ENCODE data around the gene SCO2. TPM values are rescaled to one million over a fixed set of nuclear protein-coding genes. Genes with fewer than 3 reads are reported as not detected.

SCO2 gene
- total RNA-seq, 3 donors from 2014 or later (not counting 1 experiment from before 2014, with no cell fraction given): 2.8 to 13.5 (median 8.4) TPM

GRCh38 chr22:50530877-50531545 is 5.6 kb upstream of the SCO2 start:
- H3K9me3 ChIP-seq (ENCODE audit: control insufficient read depth, insufficient read depth, low read length): no peaks in the 10 kb centered on the region
- H3K4me3 ChIP-seq (ENCODE audit: low read length): peak overlapping the region; percentile 80
- Mint-ChIP-seq H3K27ac (peak overlapping the region; percentile 94 to 96), H3K4me1 (peaks cover 24 to 40% of the 10 kb centered on the region in 2 donors), H3K4me3 (peak overlapping the region; percentile 94), H3K27me3 (ENCODE audit: low read depth in 2 of 2) (peaks cover 0 to 13% of the 10 kb centered on the region in 2 donors), H3K9me3 (no peaks in the 10 kb centered on the region), H3K36me3 (no peaks in the 10 kb centered on the region)
- under 1% methylated on average over 53 of the region's 53 CpGs for WGBS (ENCODE audit: insufficient coverage)
- H3K27ac ChIP-seq (ENCODE audit: low read length): peak overlapping the region; percentile 95
- H3K27me3 ChIP-seq (ENCODE audit: control insufficient read depth, insufficient read depth, low read length): no peaks in the 10 kb centered on the region
- ATAC-seq (peak; percentile 57 to 73 (median 60)), DNase-seq (peak; percentile 77 to 87)
- peaks cover 64% of the 10 kb centered on the region for H3K4me1 ChIP-seq (ENCODE audit: control insufficient read depth, insufficient read depth, low read length)
- TF ChIP-seq, protein P1, sequence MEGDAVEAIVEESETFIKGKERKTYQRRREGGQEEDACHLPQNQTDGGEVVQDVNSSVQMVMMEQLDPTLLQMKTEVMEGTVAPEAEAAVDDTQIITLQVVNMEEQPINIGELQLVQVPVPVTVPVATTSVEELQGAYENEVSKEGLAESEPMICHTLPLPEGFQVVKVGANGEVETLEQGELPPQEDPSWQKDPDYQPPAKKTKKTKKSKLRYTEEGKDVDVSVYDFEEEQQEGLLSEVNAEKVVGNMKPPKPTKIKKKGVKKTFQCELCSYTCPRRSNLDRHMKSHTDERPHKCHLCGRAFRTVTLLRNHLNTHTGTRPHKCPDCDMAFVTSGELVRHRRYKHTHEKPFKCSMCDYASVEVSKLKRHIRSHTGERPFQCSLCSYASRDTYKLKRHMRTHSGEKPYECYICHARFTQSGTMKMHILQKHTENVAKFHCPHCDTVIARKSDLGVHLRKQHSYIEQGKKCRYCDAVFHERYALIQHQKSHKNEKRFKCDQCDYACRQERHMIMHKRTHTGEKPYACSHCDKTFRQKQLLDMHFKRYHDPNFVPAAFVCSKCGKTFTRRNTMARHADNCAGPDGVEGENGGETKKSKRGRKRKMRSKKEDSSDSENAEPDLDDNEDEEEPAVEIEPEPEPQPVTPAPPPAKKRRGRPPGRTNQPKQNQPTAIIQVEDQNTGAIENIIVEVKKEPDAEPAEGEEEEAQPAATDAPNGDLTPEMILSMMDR (IDR thresholded peaks at IDR 0.05): no peak
- intact Hi-C loops (cut with micrococcal nuclease): loop anchor here (1.0 to 2.0 kb wide), 2 partner anchors 8 to 14 kb away; partner anchors contain the start of gene KLHDC7B
- H3K36me3 ChIP-seq (ENCODE audit: control insufficient read depth, insufficient read depth, low read length): no peaks in the 10 kb centered on the region

DNA sequence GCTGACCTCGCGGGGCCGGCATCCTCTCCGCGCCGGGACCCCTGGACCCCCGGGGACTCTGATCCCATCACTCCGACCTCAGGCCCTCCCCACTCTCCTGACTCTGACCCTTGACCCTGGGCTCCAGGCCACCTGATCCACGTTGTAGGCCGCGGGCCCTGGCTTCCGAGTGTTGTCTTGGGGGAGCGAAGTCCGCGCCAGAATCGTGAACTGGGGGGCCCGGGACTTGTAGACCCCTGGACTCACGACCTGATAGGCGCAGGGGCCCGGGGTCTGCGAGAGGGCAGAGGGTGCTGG is 5.1 kb upstream of the SCO2 start:
- Mint-ChIP-seq H3K27ac (peak overlapping the region; percentile 94 to 96), H3K4me1 (peaks cover 24 to 40% of the 10 kb centered on the region in 2 donors), H3K27me3 (ENCODE audit: low read depth in 2 of 2) (peaks cover 0 to 13% of the 10 kb centered on the region in 2 donors), H3K4me3 (peak overlapping the region; percentile 94), H3K36me3 (no peaks in the 10 kb centered on the region), H3K9me3 (no peaks in the 10 kb centered on the region)
- ATAC-seq (peak in 2 of 3 donors; percentile 0 to 2), DNase-seq (no peak)
- H3K27me3 ChIP-seq (ENCODE audit: control insufficient read depth, insufficient read depth, low read length): no peaks in the 10 kb centered on the region
- peak overlapping the region; percentile 80 for H3K4me3 ChIP-seq (ENCODE audit: low read length)
- peaks cover 64% of the 10 kb centered on the region for H3K4me1 ChIP-seq (ENCODE audit: control insufficient read depth, insufficient read depth, low read length)
- H3K9me3 ChIP-seq (ENCODE audit: control insufficient read depth, insufficient read depth, low read length): no peaks in the 10 kb centered on the region
- WGBS (ENCODE audit: insufficient coverage): under 1% methylated on average over 21 of the region's 21 CpGs
- no peaks in the 10 kb centered on the region for H3K36me3 ChIP-seq (ENCODE audit: control insufficient read depth, insufficient read depth, low read length)
- TF ChIP-seq, protein P1 (IDR thresholded peaks at IDR 0.05): no peak
- H3K27ac ChIP-seq (ENCODE audit: low read length): peak overlapping the region; percentile 95
- intact Hi-C loops (cut with micrococcal nuclease): loop anchor here (2.0 kb wide), 1 partner anchor 14 kb away; the partner anchor contains the start of gene KLHDC7B

DNA sequence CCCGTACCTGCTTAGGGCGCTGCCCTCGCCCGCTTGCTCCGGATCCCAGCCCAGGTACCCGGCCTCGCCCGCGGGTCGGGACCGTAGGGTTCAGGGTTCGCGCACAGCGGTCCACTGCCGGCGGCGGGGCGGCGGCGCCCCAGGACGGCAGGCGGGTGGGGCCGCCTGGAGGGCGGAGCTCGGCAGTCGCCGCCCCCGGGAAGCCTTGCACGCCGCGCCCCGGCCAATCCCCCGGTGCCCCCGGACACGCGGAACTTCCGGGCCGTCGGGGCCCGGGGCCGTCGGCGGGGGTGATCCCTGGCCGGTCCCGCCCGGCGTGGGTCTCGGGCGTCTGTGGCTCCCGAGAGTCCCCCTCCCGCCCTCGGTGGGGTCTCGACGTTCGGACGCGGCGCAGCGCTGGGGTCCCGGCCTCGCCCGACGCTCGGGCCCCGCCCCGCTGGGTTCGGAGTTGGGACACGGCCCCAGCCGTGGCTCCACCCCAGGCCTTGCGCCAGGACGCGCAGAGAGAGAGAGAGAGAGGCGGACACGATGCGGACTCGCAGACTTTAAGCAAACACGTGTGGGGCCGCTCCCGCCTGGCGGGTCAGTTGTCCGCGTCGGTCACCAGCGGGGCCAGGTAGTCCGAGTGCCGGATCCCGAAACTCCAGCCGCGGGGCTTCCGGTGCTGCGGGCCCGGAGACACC is 4.6 kb upstream of the SCO2 start, which contains the start of gene TYMP:
TSS of gene TYMP (minus strand) at position 116 of the 683 bp plus-strand sequence. CDS start 303 bp downstream, outside the sequence.
- Mint-ChIP-seq H3K4me1 (peaks cover 25 to 41% of the 10 kb centered on the region in 2 donors), H3K9me3 (no peaks in the 10 kb centered on the region), H3K27ac (peak within 1 kb of the TSS; percentile 94 to 96), H3K36me3 (no peaks in the 10 kb centered on the region), H3K4me3 (peak within 1 kb of the TSS; percentile 94), H3K27me3 (ENCODE audit: low read depth in 2 of 2) (peaks cover 0 to 13% of the 10 kb centered on the region in 2 donors)
- H3K27ac ChIP-seq (ENCODE audit: low read length): peak within 1 kb of the TSS; percentile 95
- WGBS (ENCODE audit: insufficient coverage): under 1% methylated on average over 92 of the region's 92 CpGs
- no peaks in the 10 kb centered on the region for H3K9me3 ChIP-seq (ENCODE audit: control insufficient read depth, insufficient read depth, low read length)
- TF ChIP-seq, protein P1 (IDR thresholded peaks at IDR 0.05): no peak
- peaks cover 65% of the 10 kb centered on the region for H3K4me1 ChIP-seq (ENCODE audit: control insufficient read depth, insufficient read depth, low read length)
- H3K4me3 ChIP-seq (ENCODE audit: low read length): peak within 1 kb of the TSS; percentile 80
- H3K36me3 ChIP-seq (ENCODE audit: control insufficient read depth, insufficient read depth, low read length): no peaks in the 10 kb centered on the region
- H3K27me3 ChIP-seq (ENCODE audit: control insufficient read depth, insufficient read depth, low read length): no peaks in the 10 kb centered on the region
- intact Hi-C loops (cut with micrococcal nuclease): loop anchor here (2.0 to 5.0 kb wide), 2 partner anchors 15 to 32 kb away; partner anchors contain the start of genes KLHDC7B and SYCE3
- peak; percentile 11 to 45 (median 23) for ATAC-seq
- peak; percentile 62 to 78 for DNase-seq
